Adrenal gland (tissue), 12 donors: ENCODE results near the gene KCNIP3. TPM values are rescaled to one million over a fixed set of nuclear protein-coding genes. Genes with fewer than 3 reads are reported as not detected.

ENCODE experiments used
- DNase-seq, 7 donors: peaks; one replicate each; pipeline ENCODE4 v3.0.0-alpha.2; 2019 to 2020
- H3K27ac ChIP-seq, 5 donors: fragments of 200-600 bp; sonication (generic) in 4 of 5; 1 replicate in 3 of 5; 2 replicates in 2 of 5; pipeline versions ENCODE4 v1.5.1 to v1.8.0; 2016 to 2020; ENCODE audit warnings: mild to moderate bottlenecking in 1 of 5
- H3K27me3 ChIP-seq: fragments of 200-600 bp; 2 replicates; pipeline ENCODE4 v1.8.0; 2021
- H3K36me3 ChIP-seq, 2 donors: fragments of 200-600 bp; replicated peaks in 1 of 2; 1 replicate in 1 of 2; 2 replicates in 1 of 2; pipeline versions ENCODE4 v1.5.1 to v1.8.0; 2018 to 2022
- H3K4me1 ChIP-seq, 2 donors: fragments of 200-600 bp; replicated peaks in 1 of 2; 1 replicate in 1 of 2; 2 replicates in 1 of 2; pipeline versions ENCODE4 v1.5.1 to v1.8.0; 2018 to 2021
- H3K4me3 ChIP-seq, 4 donors: fragments of 200-600 bp; sonication (generic) in 3 of 4; one replicate each; pipeline ENCODE4 v1.5.1; 2016 to 2018
- H3K9me3 ChIP-seq, 3 donors: fragments of 200-600 bp; sonication (generic) in 1 of 3; replicated peaks in 1 of 3; 1 replicate in 2 of 3; 2 replicates in 1 of 3; pipeline versions ENCODE4 v1.5.1 to v1.8.0; 2016 to 2021
- CTCF ChIP-seq, 6 experiments: fragments of 450-650 bp in 4 of 6; fragments of 200-600 bp in 2 of 6; sonication (generic) in 1 of 6; IDR thresholded peaks; 1 replicate in 5 of 6; 2 replicates in 1 of 6; pipeline versions ENCODE4 v1.5.1 to v1.8.0; 2016 to 2021; ENCODE audit warnings: antibody characterized with exemption in 6 of 6, mild to moderate bottlenecking in 2 of 6, moderate library complexity in 1 of 6
- POLR2A ChIP-seq, 2 donors: fragments of 450-650 bp; IDR thresholded peaks; one replicate each; pipeline ENCODE4 v1.6.1; 2017; ENCODE audit warnings: antibody characterized with exemption in 2 of 2, mild to moderate bottlenecking in 2 of 2, moderate library complexity in 1 of 2
- WGBS, 4 donors: extraction: QIAGEN DNeasy Blood & Tissue Kit in 2 of 4; methylation state at CpG; one replicate each; pipeline versions ENCODE4 v1.1.5 to v1.1.7; 2013 to 2017; 5-methylcytosine and 5-hydroxymethylcytosine counted together
- intact Hi-C, 2 donors: fragments of 100-400 bp; cut with DNase I; formaldehyde crosslinking; loops; one replicate each; pipeline versions ENCODE4 v1.14.1 to v1.15.0; 2022 to 2023
- polyA plus RNA-seq, 3 donors: library from polyadenylated mRNA; stranded (reverse); fragments of 200-250 nt in 2 of 3; fragments of 350-450 nt in 1 of 3; fragmentation: Illumina TruSeq in 1 of 3; extraction: RNeasy Lipid Tissue Mini Kit (QIAGEN cat#74804) in 1 of 3; gene quantifications; one replicate each; pipeline ENCODE4 v1.2.3, GENCODE V29; 2013 to 2014
- total RNA-seq, 9 donors: library from RNA; depleted of rRNA in 4 of 9; stranded (reverse); fragments of >200 nt in 4 of 9; fragments of 120-200 nt in 1 of 9; fragmentation: NEBNext Ultra II Directional in 1 of 9; extraction: Animal tissue kit (Norgen Biotek cat#: 25700) in 1 of 9; gene quantifications; one replicate each; pipeline versions ENCODE4 v1.1.0 to v1.2.4, GENCODE V29; 2013 to 2023
- donor health status: healthy with polysubstance abuse.
- donor health status: Bipolar disorder and iron deficiency.
- donor health status: DM: yes; HTN: yes; CAD: no.
- donor health status: DM: no; HTN: no; CAD: no.
- donor health status: DM: no; HTN: no; CAD: no.
- donor health status: DM: yes; HTN: yes; CAD: no.

KCNIP3 gene
- total and polyA plus RNA-seq, 12 donors = 0.54 to 6.3 (median 1.7) TPM

GRCh38 chr2:95292623-95293260, 4.4 kb upstream of the KCNIP3 start:
- DNase-seq = no peak
- Histone ChIP-seq H3K4me1 (no peaks in the 10 kb centered on the region), H3K36me3 (no peaks in the 10 kb centered on the region), H3K27ac (no peak overlapping the region), H3K9me3 (no peaks in the 10 kb centered on the region), H3K4me3 (no peak overlapping the region), H3K27me3 (no peaks in the 10 kb centered on the region)
- intact Hi-C loops = no loop called here
- 83 to 91% (median 87%) methylated on average over 5 to 9 of the region's 9 CpGs for WGBS, 4 donors
- TF ChIP-seq POLR2A (IDR thresholded peaks at IDR 0.05) (no peak), CTCF (IDR thresholded peaks at IDR 0.05) (no peak)

- Histone ChIP-seq H3K9me3 (no peaks in the 10 kb centered on the region), H3K36me3 (no peaks in the 10 kb centered on the region), H3K27me3 (no peaks in the 10 kb centered on the region), H3K27ac (no peak overlapping the region), H3K4me1 (no peaks in the 10 kb centered on the region), H3K4me3 (no peak overlapping the region)
- TF ChIP-seq CTCF (IDR thresholded peaks at IDR 0.05) = no peak
- TF ChIP-seq POLR2A (IDR thresholded peaks at IDR 0.05) = no peak
- 79 to 93% (median 85%) methylated on average over 3 to 19 of the region's 19 CpGs for WGBS, 4 donors
- intact Hi-C loops = no loop called here
- no peak for DNase-seq
Measured at GRCh38 chr2:95294579-95295250, 2.4 kb upstream of the KCNIP3 start.

- Histone ChIP-seq H3K4me1 (no peaks in the 10 kb centered on the region), H3K27me3 (no peaks in the 10 kb centered on the region), H3K36me3 (no peaks in the 10 kb centered on the region), H3K9me3 (no peaks in the 10 kb centered on the region), H3K4me3 (no peak overlapping the region), H3K27ac (no peak overlapping the region)
- 81 to 89% (median 83%) methylated on average over 5 to 6 of the region's 6 CpGs for WGBS, 4 donors
- TF ChIP-seq POLR2A (IDR thresholded peaks at IDR 0.05) = no peak
- no peak for TF ChIP-seq CTCF (IDR thresholded peaks at IDR 0.05)
- no peak for DNase-seq
- intact Hi-C loops = no loop called here
Measured at GRCh38 chr2:95295376-95295775, 1.8 kb upstream of the KCNIP3 start.

GRCh38 chr2:95296011-95296410, 1.1 kb upstream of the KCNIP3 start:
- intact Hi-C loops = no loop called here
- Histone ChIP-seq H3K27ac (no peak overlapping the region), H3K4me3 (no peak overlapping the region), H3K27me3 (no peaks in the 10 kb centered on the region), H3K4me1 (no peaks in the 10 kb centered on the region), H3K9me3 (no peaks in the 10 kb centered on the region), H3K36me3 (no peaks in the 10 kb centered on the region)
- WGBS, 4 donors = 53 to 72% (median 63%) methylated on average over 4 to 5 of the region's 5 CpGs
- no peak for DNase-seq
- TF ChIP-seq POLR2A (IDR thresholded peaks at IDR 0.05) (no peak), CTCF (IDR thresholded peaks at IDR 0.05) (no peak)
